Measurements from ENCODE around the gene BCAN. TPM values are rescaled to one million over a fixed set of nuclear protein-coding genes. Genes with fewer than 3 reads are reported as not detected.
A peak's percentile ranks its signal among the peaks of the same experiment; 100 is the strongest.

Gene BCAN, protein sequence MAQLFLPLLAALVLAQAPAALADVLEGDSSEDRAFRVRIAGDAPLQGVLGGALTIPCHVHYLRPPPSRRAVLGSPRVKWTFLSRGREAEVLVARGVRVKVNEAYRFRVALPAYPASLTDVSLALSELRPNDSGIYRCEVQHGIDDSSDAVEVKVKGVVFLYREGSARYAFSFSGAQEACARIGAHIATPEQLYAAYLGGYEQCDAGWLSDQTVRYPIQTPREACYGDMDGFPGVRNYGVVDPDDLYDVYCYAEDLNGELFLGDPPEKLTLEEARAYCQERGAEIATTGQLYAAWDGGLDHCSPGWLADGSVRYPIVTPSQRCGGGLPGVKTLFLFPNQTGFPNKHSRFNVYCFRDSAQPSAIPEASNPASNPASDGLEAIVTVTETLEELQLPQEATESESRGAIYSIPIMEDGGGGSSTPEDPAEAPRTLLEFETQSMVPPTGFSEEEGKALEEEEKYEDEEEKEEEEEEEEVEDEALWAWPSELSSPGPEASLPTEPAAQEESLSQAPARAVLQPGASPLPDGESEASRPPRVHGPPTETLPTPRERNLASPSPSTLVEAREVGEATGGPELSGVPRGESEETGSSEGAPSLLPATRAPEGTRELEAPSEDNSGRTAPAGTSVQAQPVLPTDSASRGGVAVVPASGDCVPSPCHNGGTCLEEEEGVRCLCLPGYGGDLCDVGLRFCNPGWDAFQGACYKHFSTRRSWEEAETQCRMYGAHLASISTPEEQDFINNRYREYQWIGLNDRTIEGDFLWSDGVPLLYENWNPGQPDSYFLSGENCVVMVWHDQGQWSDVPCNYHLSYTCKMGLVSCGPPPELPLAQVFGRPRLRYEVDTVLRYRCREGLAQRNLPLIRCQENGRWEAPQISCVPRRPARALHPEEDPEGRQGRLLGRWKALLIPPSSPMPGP
- 2.0 TPM for total RNA-seq

DNA sequence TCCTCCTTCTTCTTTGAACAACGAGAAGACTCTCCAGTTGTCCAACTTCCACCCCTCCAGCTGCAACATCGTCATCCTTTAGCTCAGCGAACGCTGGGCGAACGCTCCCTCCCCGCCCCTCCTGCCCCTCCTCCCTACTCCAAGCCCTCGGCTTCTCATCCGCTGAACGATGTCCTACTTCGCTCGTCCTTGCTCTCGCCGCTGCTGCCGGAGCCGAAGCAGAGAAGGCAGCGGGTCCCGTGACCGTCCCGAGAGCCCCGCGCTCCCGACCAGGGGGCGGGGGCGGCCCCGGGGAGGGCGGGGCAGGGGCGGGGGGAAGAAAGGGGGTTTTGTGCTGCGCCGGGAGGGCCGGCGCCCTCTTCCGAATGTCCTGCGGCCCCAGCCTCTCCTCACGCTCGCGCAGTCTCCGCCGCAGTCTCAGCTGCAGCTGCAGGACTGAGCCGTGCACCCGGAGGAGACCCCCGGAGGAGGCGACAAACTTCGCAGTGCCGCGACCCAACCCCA, at the start of gene BCAN:
Gene BCAN (plus strand): TSS at position 357 of the 504 bp plus-strand sequence. CDS start 3,938 bp downstream, outside the sequence.
- intact Hi-C loops (cut with DNase I) = no loop called here
- H3K4me3 ChIP-seq = peak within 1 kb of the TSS; percentile 34 to 44
- H3K4me1 ChIP-seq = peaks cover 17% of the 10 kb centered on the region
- H3K27me3 ChIP-seq = no peaks in the 10 kb centered on the region
- DNase-seq (ENCODE audit: extremely low spot score in 2 of 2) = no peak
- TF ChIP-seq POLR2A (IDR thresholded peaks at IDR 0.05) = no peak
- TF ChIP-seq, protein P1, sequence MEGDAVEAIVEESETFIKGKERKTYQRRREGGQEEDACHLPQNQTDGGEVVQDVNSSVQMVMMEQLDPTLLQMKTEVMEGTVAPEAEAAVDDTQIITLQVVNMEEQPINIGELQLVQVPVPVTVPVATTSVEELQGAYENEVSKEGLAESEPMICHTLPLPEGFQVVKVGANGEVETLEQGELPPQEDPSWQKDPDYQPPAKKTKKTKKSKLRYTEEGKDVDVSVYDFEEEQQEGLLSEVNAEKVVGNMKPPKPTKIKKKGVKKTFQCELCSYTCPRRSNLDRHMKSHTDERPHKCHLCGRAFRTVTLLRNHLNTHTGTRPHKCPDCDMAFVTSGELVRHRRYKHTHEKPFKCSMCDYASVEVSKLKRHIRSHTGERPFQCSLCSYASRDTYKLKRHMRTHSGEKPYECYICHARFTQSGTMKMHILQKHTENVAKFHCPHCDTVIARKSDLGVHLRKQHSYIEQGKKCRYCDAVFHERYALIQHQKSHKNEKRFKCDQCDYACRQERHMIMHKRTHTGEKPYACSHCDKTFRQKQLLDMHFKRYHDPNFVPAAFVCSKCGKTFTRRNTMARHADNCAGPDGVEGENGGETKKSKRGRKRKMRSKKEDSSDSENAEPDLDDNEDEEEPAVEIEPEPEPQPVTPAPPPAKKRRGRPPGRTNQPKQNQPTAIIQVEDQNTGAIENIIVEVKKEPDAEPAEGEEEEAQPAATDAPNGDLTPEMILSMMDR (IDR thresholded peaks at IDR 0.05) = no peak
- TF ChIP-seq POLR2AphosphoS5 (IDR thresholded peaks at IDR 0.05; ENCODE audit: insufficient read depth in 1 of 2, low read depth in 1 of 2) = no peak
- H3K27ac ChIP-seq = no peak within 1 kb of the TSS
- no peaks in the 10 kb centered on the region for H3K9me3 ChIP-seq
- no peaks in the 10 kb centered on the region for H3K36me3 ChIP-seq

DNA sequence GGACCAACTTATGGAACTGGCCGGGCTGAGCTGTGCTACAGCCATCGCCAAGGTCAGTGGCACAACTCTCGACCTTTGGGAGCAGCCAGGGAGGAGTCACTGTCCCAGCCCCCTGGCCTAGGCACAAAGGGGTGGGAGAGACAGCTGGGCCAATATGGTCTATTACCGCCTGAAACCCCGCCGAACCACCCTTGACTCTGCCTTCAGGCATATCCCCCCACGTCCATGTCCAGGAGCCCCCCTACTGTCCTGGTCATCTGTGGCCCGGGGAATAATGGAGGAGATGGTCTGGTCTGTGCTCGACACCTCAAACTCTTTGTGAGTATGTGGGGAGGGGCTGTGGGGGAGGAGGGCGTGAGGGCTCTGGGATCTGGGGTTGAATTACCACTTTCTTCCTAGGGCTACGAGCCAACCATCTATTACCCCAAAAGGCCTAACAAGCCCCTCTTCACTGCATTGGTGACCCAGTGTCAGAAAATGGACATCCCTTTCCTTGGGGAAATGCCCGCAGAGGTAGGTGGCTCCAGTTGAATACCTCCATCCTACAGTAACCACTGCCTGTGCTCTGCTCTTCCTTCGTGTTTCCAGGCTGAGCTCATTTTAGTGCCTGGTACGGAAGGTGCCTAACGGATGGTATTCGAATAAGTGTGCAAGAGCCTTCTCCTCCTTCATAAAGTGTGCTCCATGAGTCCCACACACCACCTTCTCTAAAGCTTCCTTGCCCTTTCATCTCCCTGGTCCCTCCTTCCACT, 49.6 kb upstream of the BCAN start:
- Histone ChIP-seq H3K27me3 (no peaks in the 10 kb centered on the region), H3K4me3 (peak overlapping the region; percentile 65 to 81), H3K4me1 (peaks cover 20% of the 10 kb centered on the region), H3K27ac (peak overlapping the region; percentile 84), H3K9me3 (no peaks in the 10 kb centered on the region), H3K36me3 (peaks cover 0 to 28% of the 10 kb centered on the region in 2 donors)
- intact Hi-C loops (cut with DNase I) = no loop called here
- TF ChIP-seq POLR2A (IDR thresholded peaks at IDR 0.05) (no peak), POLR2AphosphoS5 (IDR thresholded peaks at IDR 0.05; ENCODE audit: insufficient read depth in 1 of 2, low read depth in 1 of 2) (no peak)
- TF ChIP-seq, protein P1 (IDR thresholded peaks at IDR 0.05) = no peak
- no peak for DNase-seq (ENCODE audit: extremely low spot score in 2 of 2)

DNA sequence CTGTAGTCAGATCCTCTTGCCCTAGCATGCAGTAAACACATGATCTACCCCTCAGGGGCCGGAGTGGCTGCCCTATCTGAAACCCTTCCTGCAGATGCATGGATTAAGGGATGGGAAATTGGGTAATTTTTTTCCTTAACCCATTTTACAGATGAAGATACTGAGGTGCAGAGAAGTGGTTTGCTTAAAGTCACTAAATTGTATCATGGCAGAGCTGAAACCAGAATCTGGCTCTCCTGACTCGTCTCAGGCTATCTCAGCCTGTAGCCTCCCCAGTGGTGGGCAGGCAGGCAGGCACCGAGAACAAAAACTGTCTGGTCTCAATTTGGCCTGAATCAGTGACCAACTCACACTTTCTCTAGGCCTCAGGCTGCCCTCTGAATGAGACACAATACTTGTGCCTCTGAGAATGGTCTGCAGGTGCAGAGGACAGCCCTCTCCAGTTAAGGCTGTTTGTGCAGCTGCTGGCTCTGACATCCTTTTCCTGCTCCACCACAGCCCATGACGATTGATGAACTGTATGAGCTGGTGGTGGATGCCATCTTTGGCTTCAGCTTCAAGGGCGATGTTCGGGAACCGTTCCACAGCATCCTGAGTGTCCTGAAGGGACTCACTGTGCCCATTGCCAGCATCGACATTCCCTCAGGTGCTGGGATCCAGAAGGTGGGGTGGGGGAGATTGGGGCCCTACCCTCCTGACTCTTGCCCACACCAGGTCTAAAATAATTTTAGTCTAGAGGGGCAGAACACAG, 48.8 kb upstream of the BCAN start:
- Histone ChIP-seq H3K27me3 (no peaks in the 10 kb centered on the region), H3K9me3 (no peaks in the 10 kb centered on the region), H3K4me3 (no peak overlapping the region), H3K36me3 (peaks cover 0 to 36% of the 10 kb centered on the region in 2 donors), H3K4me1 (peaks cover 20% of the 10 kb centered on the region), H3K27ac (no peak overlapping the region)
- DNase-seq (ENCODE audit: extremely low spot score in 2 of 2) = no peak
- intact Hi-C loops (cut with DNase I) = no loop called here
- TF ChIP-seq, protein P1 (IDR thresholded peaks at IDR 0.05) = no peak
- no peak for TF ChIP-seq POLR2AphosphoS5 (IDR thresholded peaks at IDR 0.05; ENCODE audit: insufficient read depth in 1 of 2, low read depth in 1 of 2)
- TF ChIP-seq POLR2A (IDR thresholded peaks at IDR 0.05) = no peak

DNA sequence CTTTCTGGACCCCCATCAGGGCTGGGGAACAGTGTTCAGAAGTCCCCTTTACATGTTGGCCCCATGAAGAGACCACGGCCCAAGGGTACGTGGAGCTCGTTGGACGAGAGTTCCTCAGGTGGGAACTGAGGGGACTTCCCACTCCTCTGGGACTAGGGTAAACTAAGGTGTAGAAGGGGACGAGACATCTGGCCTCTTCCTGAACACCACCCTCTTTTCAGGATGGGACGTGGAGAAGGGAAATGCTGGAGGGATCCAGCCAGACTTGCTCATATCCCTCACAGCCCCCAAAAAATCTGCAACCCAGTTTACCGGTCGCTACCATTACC, 48.3 kb upstream of the BCAN start:
- H3K9me3 ChIP-seq = no peaks in the 10 kb centered on the region
- peaks cover 20% of the 10 kb centered on the region for H3K4me1 ChIP-seq
- H3K27ac ChIP-seq = no peak overlapping the region
- H3K27me3 ChIP-seq = no peaks in the 10 kb centered on the region
- no peak for DNase-seq (ENCODE audit: extremely low spot score in 2 of 2)
- intact Hi-C loops (cut with DNase I) = no loop called here
- no peak overlapping the region for H3K4me3 ChIP-seq
- H3K36me3 ChIP-seq = peaks cover 0 to 39% of the 10 kb centered on the region in 2 donors
- TF ChIP-seq, protein P1 (IDR thresholded peaks at IDR 0.05) = no peak
- no peak for TF ChIP-seq POLR2A (IDR thresholded peaks at IDR 0.05)
- no peak for TF ChIP-seq POLR2AphosphoS5 (IDR thresholded peaks at IDR 0.05; ENCODE audit: insufficient read depth in 1 of 2, low read depth in 1 of 2)
